CD4-positive, alpha-beta T cell treated with Interleukin-4 for 4 hours (primary cell): ENCODE measurements around the gene NELL1.
"Not testable (repeated sequence)": the region's sequence is repeated elsewhere in the genome, so short reads cannot be mapped to it uniquely, and the experiment has no call there.

ENCODE experiments used
- DNase-seq: peaks from one replicate; pipeline ENCODE4 v3.0.0-alpha.2; 2020

The NELL1 gene

GRCh38 chr11:21132146-21132720 is 462.8 kb downstream of the NELL1 start:
- no peak for DNase-seq

- no peak for DNase-seq
Observed at GRCh38 chr11:21133244-21133643, 463.9 kb downstream of the NELL1 start.

GRCh38 chr11:21133722-21134121 is 464.3 kb downstream of the NELL1 start:
- no peak for DNase-seq

GRCh38 chr11:21137803-21138202 is 468.4 kb downstream of the NELL1 start:
- DNase-seq = no peak

GRCh38 chr11:21141557-21141956 is 472.2 kb downstream of the NELL1 start:
- DNase-seq = not testable (repeated sequence)

GRCh38 chr11:21142007-21142406 is 472.6 kb downstream of the NELL1 start:
- no peak for DNase-seq

- no peak for DNase-seq
Observed at GRCh38 chr11:21144531-21144930, 475.1 kb downstream of the NELL1 start.

- no peak for DNase-seq
Observed at GRCh38 chr11:21148376-21148775, 479.0 kb downstream of the NELL1 start.

- DNase-seq = no peak
Observed at GRCh38 chr11:21160140-21160539, 490.8 kb downstream of the NELL1 start.

GRCh38 chr11:21169639-21170038 is 500.3 kb downstream of the NELL1 start:
- no peak for DNase-seq

GRCh38 chr11:21173476-21173875 is 504.1 kb downstream of the NELL1 start:
- DNase-seq = no peak

GRCh38 chr11:21174781-21175180 is 505.4 kb downstream of the NELL1 start:
- no peak for DNase-seq

- DNase-seq = no peak
Observed at GRCh38 chr11:21177379-21177778, 508.0 kb downstream of the NELL1 start.

GRCh38 chr11:21179770-21180169 is 510.4 kb downstream of the NELL1 start:
- no peak for DNase-seq

GRCh38 chr11:21180182-21180581 is 510.8 kb downstream of the NELL1 start:
- no peak for DNase-seq

GRCh38 chr11:21185959-21186358 is 516.6 kb downstream of the NELL1 start:
- DNase-seq = no peak

- DNase-seq = no peak
Observed at GRCh38 chr11:21190181-21190580, 520.8 kb downstream of the NELL1 start.

GRCh38 chr11:21195995-21196394 is 526.6 kb downstream of the NELL1 start:
- DNase-seq = no peak

- DNase-seq = no peak
Observed at GRCh38 chr11:21198498-21198897, 529.1 kb downstream of the NELL1 start.

GRCh38 chr11:21205205-21205604 is 535.8 kb downstream of the NELL1 start:
- no peak for DNase-seq

GRCh38 chr11:21225860-21226259 is 556.5 kb downstream of the NELL1 start:
- DNase-seq = no peak

GRCh38 chr11:21229224-21229623 is 559.8 kb downstream of the NELL1 start:
- no peak for DNase-seq

- no peak for DNase-seq
Observed at GRCh38 chr11:21250196-21250595, 580.8 kb downstream of the NELL1 start.

GRCh38 chr11:21254055-21254454 is 584.7 kb downstream of the NELL1 start:
- no peak for DNase-seq

GRCh38 chr11:21254790-21255189 is 585.4 kb downstream of the NELL1 start:
- DNase-seq = no peak

- no peak for DNase-seq
Observed at GRCh38 chr11:21257461-21257860, 588.1 kb downstream of the NELL1 start.
